ENCODE results near the gene VPS29.

DNA sequence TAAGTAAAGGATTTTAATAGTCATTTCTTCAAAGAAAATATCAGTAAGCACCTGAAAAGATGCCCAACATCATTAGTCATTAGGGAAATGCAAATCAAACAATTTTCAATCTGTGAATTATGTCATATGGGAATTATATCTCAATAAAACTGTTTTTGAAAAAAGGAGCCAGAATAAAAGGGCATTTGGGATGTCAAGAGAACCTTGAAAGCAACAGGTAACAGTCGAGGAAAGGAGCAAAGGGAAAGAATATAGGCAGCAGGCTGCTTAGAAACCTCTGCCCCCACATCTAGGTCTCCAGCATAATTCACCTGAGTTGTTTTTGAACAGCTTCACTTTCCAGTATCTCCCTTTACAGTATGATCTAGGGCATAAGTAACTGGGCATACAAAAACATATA is 12.5 kb upstream of the VPS29 start:
- no peak for TF ChIP-seq POLR2AphosphoS5 (IDR thresholded peaks at IDR 0.05)
- TF ChIP-seq, protein P1, sequence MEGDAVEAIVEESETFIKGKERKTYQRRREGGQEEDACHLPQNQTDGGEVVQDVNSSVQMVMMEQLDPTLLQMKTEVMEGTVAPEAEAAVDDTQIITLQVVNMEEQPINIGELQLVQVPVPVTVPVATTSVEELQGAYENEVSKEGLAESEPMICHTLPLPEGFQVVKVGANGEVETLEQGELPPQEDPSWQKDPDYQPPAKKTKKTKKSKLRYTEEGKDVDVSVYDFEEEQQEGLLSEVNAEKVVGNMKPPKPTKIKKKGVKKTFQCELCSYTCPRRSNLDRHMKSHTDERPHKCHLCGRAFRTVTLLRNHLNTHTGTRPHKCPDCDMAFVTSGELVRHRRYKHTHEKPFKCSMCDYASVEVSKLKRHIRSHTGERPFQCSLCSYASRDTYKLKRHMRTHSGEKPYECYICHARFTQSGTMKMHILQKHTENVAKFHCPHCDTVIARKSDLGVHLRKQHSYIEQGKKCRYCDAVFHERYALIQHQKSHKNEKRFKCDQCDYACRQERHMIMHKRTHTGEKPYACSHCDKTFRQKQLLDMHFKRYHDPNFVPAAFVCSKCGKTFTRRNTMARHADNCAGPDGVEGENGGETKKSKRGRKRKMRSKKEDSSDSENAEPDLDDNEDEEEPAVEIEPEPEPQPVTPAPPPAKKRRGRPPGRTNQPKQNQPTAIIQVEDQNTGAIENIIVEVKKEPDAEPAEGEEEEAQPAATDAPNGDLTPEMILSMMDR (IDR thresholded peaks at IDR 0.05; ENCODE audit: poor library complexity, severe bottlenecking) = no peak
- TF ChIP-seq EZH2 (IDR thresholded peaks at IDR 0.05; ENCODE audit: borderline replicate concordance, insufficient read depth, low read length, poor library complexity, severe bottlenecking) = no peak
- no peak for TF ChIP-seq TAF1 (IDR thresholded peaks at IDR 0.05; ENCODE audit: low read depth)
- no peak for TF ChIP-seq RAD21 (conservative IDR thresholded peaks at IDR 0.05)
- no peak for TF ChIP-seq SMC3 (conservative IDR thresholded peaks at IDR 0.05; ENCODE audit: poor library complexity)
- TF ChIP-seq, protein P2, sequence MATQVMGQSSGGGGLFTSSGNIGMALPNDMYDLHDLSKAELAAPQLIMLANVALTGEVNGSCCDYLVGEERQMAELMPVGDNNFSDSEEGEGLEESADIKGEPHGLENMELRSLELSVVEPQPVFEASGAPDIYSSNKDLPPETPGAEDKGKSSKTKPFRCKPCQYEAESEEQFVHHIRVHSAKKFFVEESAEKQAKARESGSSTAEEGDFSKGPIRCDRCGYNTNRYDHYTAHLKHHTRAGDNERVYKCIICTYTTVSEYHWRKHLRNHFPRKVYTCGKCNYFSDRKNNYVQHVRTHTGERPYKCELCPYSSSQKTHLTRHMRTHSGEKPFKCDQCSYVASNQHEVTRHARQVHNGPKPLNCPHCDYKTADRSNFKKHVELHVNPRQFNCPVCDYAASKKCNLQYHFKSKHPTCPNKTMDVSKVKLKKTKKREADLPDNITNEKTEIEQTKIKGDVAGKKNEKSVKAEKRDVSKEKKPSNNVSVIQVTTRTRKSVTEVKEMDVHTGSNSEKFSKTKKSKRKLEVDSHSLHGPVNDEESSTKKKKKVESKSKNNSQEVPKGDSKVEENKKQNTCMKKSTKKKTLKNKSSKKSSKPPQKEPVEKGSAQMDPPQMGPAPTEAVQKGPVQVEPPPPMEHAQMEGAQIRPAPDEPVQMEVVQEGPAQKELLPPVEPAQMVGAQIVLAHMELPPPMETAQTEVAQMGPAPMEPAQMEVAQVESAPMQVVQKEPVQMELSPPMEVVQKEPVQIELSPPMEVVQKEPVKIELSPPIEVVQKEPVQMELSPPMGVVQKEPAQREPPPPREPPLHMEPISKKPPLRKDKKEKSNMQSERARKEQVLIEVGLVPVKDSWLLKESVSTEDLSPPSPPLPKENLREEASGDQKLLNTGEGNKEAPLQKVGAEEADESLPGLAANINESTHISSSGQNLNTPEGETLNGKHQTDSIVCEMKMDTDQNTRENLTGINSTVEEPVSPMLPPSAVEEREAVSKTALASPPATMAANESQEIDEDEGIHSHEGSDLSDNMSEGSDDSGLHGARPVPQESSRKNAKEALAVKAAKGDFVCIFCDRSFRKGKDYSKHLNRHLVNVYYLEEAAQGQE (IDR thresholded peaks at IDR 0.05; ENCODE audit: borderline replicate concordance) = no peak
